D721Med (cell line): ENCODE measurements around the gene FBXO31.
A peak's percentile ranks its signal among the peaks of the same experiment; 100 is the strongest.

Experiments
- DNase-seq: peaks from one replicate; pipeline ENCODE4 v3.0.0; 2011; ENCODE audit warnings: low spot score; ENCODE audit not compliant: insufficient read length
- FAIRE-seq: peaks from 2 replicates; lab custom pipeline; 2011; peaks lifted over from hg19 to GRCh38; lab: Jason Lieb, UNC
- CTCF ChIP-seq: IDR thresholded peaks from 2 replicates; pipeline ENCODE4 v1.5.1; 2012; ENCODE audit warnings: mild to moderate bottlenecking, control low read depth; ENCODE audit not compliant: insufficient read depth; ENCODE audit errors: missing control alignments

FBXO31 gene

GRCh38 chr16:87319011-87319410 lies 64.6 kb downstream of the FBXO31 start:
- DNase-seq (peak; percentile 0), FAIRE-seq (no peak)
- TF ChIP-seq CTCF: no peak

GRCh38 chr16:87317750-87318644 lies 65.6 kb downstream of the FBXO31 start:
- FAIRE-seq (no peak), DNase-seq (no peak)
- no peak for TF ChIP-seq CTCF

GRCh38 chr16:87316923-87317749 lies 66.4 kb downstream of the FBXO31 start, which contains the start of gene C16orf95:
C16orf95 (minus strand) TSS chr16:87317392; CDS start chr16:87317242, 150 bp downstream.
- TF ChIP-seq CTCF: peak; percentile 52
- DNase-seq (peak; percentile 74), FAIRE-seq (no peak)

GRCh38 chr16:87316450-87316922 lies 67.1 kb downstream of the FBXO31 start:
- TF ChIP-seq CTCF: no peak
- DNase-seq (no peak), FAIRE-seq (no peak)

- no peak for DNase-seq
- TF ChIP-seq CTCF: no peak
- FAIRE-seq: no peak
Observed at GRCh38 chr16:87314990-87315420, 68.6 kb downstream of the FBXO31 start.

- DNase-seq: no peak
- no peak for TF ChIP-seq CTCF
- no peak for FAIRE-seq
Observed at GRCh38 chr16:87312008-87312407, 71.6 kb downstream of the FBXO31 start.
